Gastrocnemius medialis (tissue), 4 donors: ENCODE data around the gene CSPG5. TPM values are rescaled to one million over a fixed set of nuclear protein-coding genes. Genes with fewer than 3 reads are reported as not detected.

Source experiments
- ATAC-seq, 2 donors: fragments of 150-250 bp; one replicate each; pipeline ENCODE4 v1.9.1; 2016
- DNase-seq, 2 donors: peaks; one replicate each; pipeline ENCODE4 v3.0.0-alpha.2; 2019
- H3K27ac ChIP-seq, 4 donors: fragments of 200-600 bp; sonication (generic); 1 replicate in 1 of 4; 2 replicates in 3 of 4; pipeline ENCODE4 v1.5.1; 2016 to 2018; ENCODE audit warnings: mild to moderate bottlenecking in 2 of 4, moderate library complexity in 1 of 4
- H3K27me3 ChIP-seq, 3 donors: fragments of 200-600 bp; sonication (generic) in 2 of 3; 1 replicate in 1 of 3; 2 replicates in 2 of 3; pipeline versions ENCODE4 v1.5.1 to v1.6.0; 2016 to 2019; ENCODE audit warnings: mild to moderate bottlenecking in 1 of 3, moderate library complexity in 1 of 3
- H3K36me3 ChIP-seq, 2 donors: fragments of 200-600 bp; sonication (generic) in 1 of 2; one replicate each; pipeline ENCODE4 v1.5.1; 2017 to 2018
- H3K4me1 ChIP-seq, 2 donors: fragments of 200-600 bp; sonication (generic) in 1 of 2; one replicate each; pipeline ENCODE4 v1.5.1; 2016 to 2017; ENCODE audit warnings: mild to moderate bottlenecking in 2 of 2
- H3K4me3 ChIP-seq, 4 donors: fragments of 200-600 bp; sonication (generic) in 3 of 4; 1 replicate in 1 of 4; 2 replicates in 3 of 4; pipeline ENCODE4 v1.5.1; 2016 to 2019; ENCODE audit warnings: mild to moderate bottlenecking in 2 of 4
- H3K9me3 ChIP-seq, 3 donors: fragments of 200-600 bp; sonication (generic) in 2 of 3; 1 replicate in 1 of 3; 2 replicates in 2 of 3; pipeline ENCODE4 v1.5.1; 2016 to 2019
- POLR2A ChIP-seq, 2 donors: fragments of 450-650 bp; IDR thresholded peaks; one replicate each; pipeline ENCODE4 v1.6.1; 2017; ENCODE audit warnings: antibody characterized with exemption in 2 of 2, mild to moderate bottlenecking in 2 of 2, moderate library complexity in 2 of 2
- in situ Hi-C, 4 donors: fragments of 200-750 bp; cut with MboI; loops; one replicate each; pipeline versions ENCODE4 v1.15.0 to v1.8.0; 2017; ENCODE audit warnings: low sequenced_read_pairs in 4 of 4
- intact Hi-C: fragments of 100-400 bp; cut with DNase I; formaldehyde crosslinking; loops from one replicate; pipeline ENCODE4 v1.15.1; 2023; ENCODE audit warnings: low total_unique reads
- total RNA-seq, 4 donors: library from RNA; depleted of rRNA; stranded (reverse); fragments of >200 nt; gene quantifications; one replicate each; pipeline versions ENCODE4 v1.1.0 to v1.2.3, GENCODE V29; 2016
- TF ChIP-seq, protein P1 (sequence below), 5 experiments: fragments of 450-650 bp in 3 of 5; fragments of 200-600 bp in 2 of 5; sonication (generic) in 2 of 5; IDR thresholded peaks in 4 of 5; conservative IDR thresholded peaks in 1 of 5; 1 replicate in 4 of 5; 2 replicates in 1 of 5; pipeline ENCODE4 v1.5.1; 2016 to 2019; ENCODE audit warnings: antibody characterized with exemption in 5 of 5, mild to moderate bottlenecking in 3 of 5, moderate library complexity in 3 of 5

CSPG5 gene
- total RNA-seq, 4 donors from 2014 or later, result 0.16 to 0.87 (median 0.29) TPM

DNA sequence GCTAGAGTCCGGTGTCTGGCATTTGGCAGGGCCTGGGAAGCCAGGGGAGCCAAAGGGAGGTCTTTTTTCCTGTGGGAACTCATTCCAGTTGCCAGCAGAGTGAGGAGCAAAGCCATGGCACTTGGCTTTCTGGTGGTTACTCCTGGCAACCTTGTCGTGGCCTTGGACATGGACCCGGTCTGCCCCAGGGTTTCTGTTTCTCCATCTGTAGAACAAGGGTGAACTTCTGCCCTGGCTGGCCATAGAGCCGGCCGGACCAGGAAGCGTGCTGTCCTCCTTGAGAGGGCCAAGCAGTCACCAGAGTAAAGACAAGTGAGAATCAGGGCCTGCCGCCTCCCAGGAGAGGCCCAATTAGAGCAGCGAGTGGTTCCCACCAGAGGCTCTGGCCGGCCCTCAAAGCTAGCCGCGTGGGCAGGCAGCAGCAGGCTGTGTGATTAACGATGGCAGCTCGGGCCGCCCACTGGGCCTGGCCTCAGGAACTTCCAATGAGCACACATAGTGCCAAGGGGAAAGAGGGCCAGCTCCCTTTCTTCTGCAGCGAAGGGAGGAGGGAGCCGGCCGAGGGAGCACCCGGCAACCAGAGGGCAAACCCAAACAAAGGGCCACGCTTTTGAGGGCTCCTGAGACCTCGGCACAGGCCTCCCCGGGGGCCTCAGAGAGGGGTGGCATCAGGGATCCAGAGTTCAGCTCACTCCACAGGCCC lies 36.0 kb downstream of the CSPG5 start:
- intact Hi-C loops, result no loop called here
- H3K4me1 ChIP-seq, result no peaks in the 10 kb centered on the region

DNA sequence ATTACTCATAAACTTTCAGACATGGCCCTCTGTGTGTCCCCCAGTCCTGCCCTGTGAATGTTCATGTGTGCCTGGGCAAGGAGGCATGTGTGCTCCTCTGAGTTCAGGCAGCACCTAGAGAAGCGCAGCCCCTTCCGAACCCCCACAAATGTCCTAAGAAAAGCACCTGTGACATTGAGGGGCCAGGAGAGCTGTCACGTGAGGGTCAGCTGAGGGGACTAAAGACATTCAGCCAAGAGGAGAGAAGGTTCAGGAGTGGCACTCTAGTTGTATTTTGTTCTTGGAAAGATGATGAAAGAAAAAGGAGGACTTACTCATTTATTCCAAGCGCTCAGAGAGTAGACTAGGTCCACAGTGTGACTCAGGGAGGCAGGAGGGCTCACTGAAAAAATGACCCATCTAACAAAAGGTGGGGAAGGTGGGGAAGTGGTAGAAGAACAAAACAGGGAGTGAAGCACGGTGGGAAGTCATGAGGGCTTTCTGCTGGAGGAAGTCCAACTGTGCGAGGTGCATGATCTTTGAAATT lies 37.0 kb downstream of the CSPG5 start:
- H3K36me3 ChIP-seq, result no peaks in the 10 kb centered on the region
- H3K4me3 ChIP-seq, result no peak overlapping the region
- no peaks in the 10 kb centered on the region for H3K4me1 ChIP-seq
- ATAC-seq (no peak), DNase-seq (no peak)
- no peaks in the 10 kb centered on the region for H3K9me3 ChIP-seq
- no peaks in the 10 kb centered on the region for H3K27me3 ChIP-seq
- H3K27ac ChIP-seq, result no peak overlapping the region
- TF ChIP-seq POLR2A (IDR thresholded peaks at IDR 0.05), result no peak
- in situ Hi-C loops (loop anchor here in 1 of 4 donors (25.0 kb wide), 1 partner anchor 446 kb away; no protein-coding TSS in a partner anchor), intact Hi-C loops (no loop called here)

More for the DNA sequence above, 36.0 kb downstream of the CSPG5 start:
- H3K36me3 ChIP-seq, result no peaks in the 10 kb centered on the region
- no peaks in the 10 kb centered on the region for H3K27me3 ChIP-seq
- H3K9me3 ChIP-seq, result no peaks in the 10 kb centered on the region
- no peak overlapping the region for H3K27ac ChIP-seq
- in situ Hi-C loops, result loop anchor here in 1 of 4 donors (25.0 kb wide), 1 partner anchor 445 kb away; no protein-coding TSS in a partner anchor
- TF ChIP-seq, protein P1, sequence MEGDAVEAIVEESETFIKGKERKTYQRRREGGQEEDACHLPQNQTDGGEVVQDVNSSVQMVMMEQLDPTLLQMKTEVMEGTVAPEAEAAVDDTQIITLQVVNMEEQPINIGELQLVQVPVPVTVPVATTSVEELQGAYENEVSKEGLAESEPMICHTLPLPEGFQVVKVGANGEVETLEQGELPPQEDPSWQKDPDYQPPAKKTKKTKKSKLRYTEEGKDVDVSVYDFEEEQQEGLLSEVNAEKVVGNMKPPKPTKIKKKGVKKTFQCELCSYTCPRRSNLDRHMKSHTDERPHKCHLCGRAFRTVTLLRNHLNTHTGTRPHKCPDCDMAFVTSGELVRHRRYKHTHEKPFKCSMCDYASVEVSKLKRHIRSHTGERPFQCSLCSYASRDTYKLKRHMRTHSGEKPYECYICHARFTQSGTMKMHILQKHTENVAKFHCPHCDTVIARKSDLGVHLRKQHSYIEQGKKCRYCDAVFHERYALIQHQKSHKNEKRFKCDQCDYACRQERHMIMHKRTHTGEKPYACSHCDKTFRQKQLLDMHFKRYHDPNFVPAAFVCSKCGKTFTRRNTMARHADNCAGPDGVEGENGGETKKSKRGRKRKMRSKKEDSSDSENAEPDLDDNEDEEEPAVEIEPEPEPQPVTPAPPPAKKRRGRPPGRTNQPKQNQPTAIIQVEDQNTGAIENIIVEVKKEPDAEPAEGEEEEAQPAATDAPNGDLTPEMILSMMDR (IDR thresholded peaks at IDR 0.05 in 4 of 5, conservative IDR thresholded peaks at IDR 0.05 in 1 of 5), result no peak
- no peak for TF ChIP-seq POLR2A (IDR thresholded peaks at IDR 0.05)
- ATAC-seq (no peak), DNase-seq (peak in 1 of 2 donors; percentile 13)
- H3K4me3 ChIP-seq, result no peak overlapping the region

DNA sequence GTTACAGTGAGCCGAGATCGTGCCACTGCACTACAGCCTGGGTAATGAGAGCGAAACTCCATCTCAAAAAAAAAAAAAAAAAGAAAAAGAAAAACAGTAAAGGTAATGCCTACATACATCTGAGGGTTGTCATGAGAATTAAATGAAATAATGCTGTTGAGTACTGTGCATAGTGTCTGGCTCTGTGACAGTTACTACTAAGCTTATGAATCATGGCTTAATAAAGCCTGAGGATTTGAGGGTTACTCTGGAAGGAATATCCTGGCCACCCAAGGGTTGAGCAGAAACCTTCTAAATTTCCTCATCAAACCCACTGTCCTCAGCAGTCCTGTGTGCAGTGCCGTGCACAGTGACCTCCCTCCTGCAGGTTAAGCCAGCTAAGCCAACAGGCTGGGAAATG lies 38.4 kb downstream of the CSPG5 start:
- intact Hi-C loops (no loop called here), in situ Hi-C loops (loop anchor here in 1 of 4 donors (25.0 kb wide), 1 partner anchor 447 kb away; no protein-coding TSS in a partner anchor)
- Histone ChIP-seq H3K4me1 (no peaks in the 10 kb centered on the region), H3K36me3 (no peaks in the 10 kb centered on the region), H3K27ac (no peak overlapping the region), H3K27me3 (no peaks in the 10 kb centered on the region), H3K9me3 (no peaks in the 10 kb centered on the region), H3K4me3 (no peak overlapping the region)
- TF ChIP-seq POLR2A (IDR thresholded peaks at IDR 0.05), result no peak
- TF ChIP-seq, protein P1 (IDR thresholded peaks at IDR 0.05 in 4 of 5, conservative IDR thresholded peaks at IDR 0.05 in 1 of 5), result no peak
- ATAC-seq, result no peak
- DNase-seq, result no peak

DNA sequence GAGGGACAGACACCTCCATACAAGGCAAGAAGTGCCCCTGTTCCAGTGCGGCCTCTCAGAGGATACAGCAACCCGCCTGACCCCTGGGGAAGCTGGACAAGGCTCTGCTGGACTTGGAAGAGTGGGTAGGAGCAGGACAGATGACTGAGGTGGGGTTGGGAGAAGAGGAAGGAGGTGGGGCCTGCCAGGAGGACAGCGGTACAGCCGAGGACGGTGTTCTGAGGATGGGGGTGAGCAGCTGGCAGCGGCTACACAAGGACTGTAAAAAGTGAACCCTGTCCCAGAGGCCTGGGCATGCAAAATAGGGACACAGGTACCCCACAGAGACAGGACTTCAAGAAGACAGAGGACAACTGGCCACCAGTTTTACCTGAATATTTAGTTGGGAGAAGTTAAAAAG lies 41.7 kb downstream of the CSPG5 start:
- H3K4me3 ChIP-seq, result no peak overlapping the region
- ATAC-seq (no peak), DNase-seq (no peak)
- H3K27ac ChIP-seq, result no peak overlapping the region
- intact Hi-C loops, result no loop called here
- H3K36me3 ChIP-seq, result no peaks in the 10 kb centered on the region
- H3K27me3 ChIP-seq, result no peaks in the 10 kb centered on the region
- TF ChIP-seq POLR2A (IDR thresholded peaks at IDR 0.05), result no peak
- TF ChIP-seq, protein P1 (IDR thresholded peaks at IDR 0.05 in 4 of 5, conservative IDR thresholded peaks at IDR 0.05 in 1 of 5), result no peak
- no peaks in the 10 kb centered on the region for H3K4me1 ChIP-seq
- in situ Hi-C loops, result loop anchor here in 1 of 4 donors (25.0 kb wide), 1 partner anchor 450 kb away; no protein-coding TSS in a partner anchor
- no peaks in the 10 kb centered on the region for H3K9me3 ChIP-seq

DNA sequence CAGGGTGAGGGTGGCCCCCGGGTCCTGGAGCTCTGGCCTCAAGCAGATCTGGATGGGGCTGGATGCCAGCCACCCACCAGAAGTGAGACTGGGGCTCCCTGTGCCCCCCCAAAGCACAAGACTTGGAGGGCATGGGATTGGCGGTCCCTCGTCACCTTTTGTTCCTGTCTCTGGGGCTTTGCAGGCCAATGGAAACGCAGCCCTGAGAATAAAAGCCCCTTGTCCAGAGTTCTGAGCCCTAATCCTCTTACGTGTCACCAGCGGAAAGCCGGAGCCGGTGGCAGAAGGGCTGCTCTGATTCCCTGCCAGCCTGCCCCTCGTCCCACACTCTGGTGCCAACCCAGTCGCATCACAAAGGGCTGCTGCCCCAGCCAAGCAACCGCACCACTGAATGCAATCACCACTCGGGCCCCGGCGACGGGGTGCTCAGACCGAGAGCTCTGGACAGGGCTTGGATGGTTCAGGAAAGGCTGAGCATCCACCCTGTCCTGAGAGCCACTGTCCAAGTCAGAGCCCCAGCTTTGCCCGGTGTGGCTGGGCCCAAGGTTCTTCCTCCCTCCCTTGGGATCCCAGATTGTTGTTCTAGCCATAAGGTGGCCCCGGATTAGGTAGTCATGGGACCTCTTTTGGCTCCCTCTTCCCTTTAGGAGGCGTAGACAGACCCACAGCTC lies 42.3 kb downstream of the CSPG5 start:
- DNase-seq, result no peak
- in situ Hi-C loops, result loop anchor here in 1 of 4 donors (25.0 kb wide), 1 partner anchor 451 kb away; no protein-coding TSS in a partner anchor
- intact Hi-C loops, result no loop called here
- H3K36me3 ChIP-seq, result no peaks in the 10 kb centered on the region
- no peak overlapping the region for H3K4me3 ChIP-seq
- no peak overlapping the region for H3K27ac ChIP-seq
- TF ChIP-seq, protein P1 (IDR thresholded peaks at IDR 0.05 in 4 of 5, conservative IDR thresholded peaks at IDR 0.05 in 1 of 5), result no peak
- TF ChIP-seq POLR2A (IDR thresholded peaks at IDR 0.05), result no peak
- ATAC-seq, result no peak
- no peaks in the 10 kb centered on the region for H3K9me3 ChIP-seq
- H3K27me3 ChIP-seq, result no peaks in the 10 kb centered on the region
- no peaks in the 10 kb centered on the region for H3K4me1 ChIP-seq
